Neural progenitor cell (in vitro differentiated cells): Measurements from ENCODE around the gene ALDH2. TPM values are rescaled to one million over a fixed set of nuclear protein-coding genes. Genes with fewer than 3 reads are reported as not detected.
"Not testable (repeated sequence)": the region's sequence is repeated elsewhere in the genome, so short reads cannot be mapped to it uniquely, and the experiment has no call there.

Experiments used
- DNase-seq: peaks from one replicate; pipeline ENCODE4 v3.0.0-alpha.2; 2016; ENCODE audit warnings: low spot score
- H2AFZ ChIP-seq: fragments of 200-600 bp; sonication (generic); replicated peaks from 2 replicates; pipeline ENCODE4 v1.6.1; 2016; ENCODE audit warnings: antibody characterized with exemption
- H3F3A ChIP-seq: fragments of 200-600 bp; sonication (generic); 2 replicates; pipeline ENCODE4 v1.6.1; 2016; ENCODE audit warnings: antibody characterized with exemption, low read depth
- H3K27ac ChIP-seq: fragments of 200-600 bp; sonication (generic); 2 replicates; pipeline ENCODE4 v1.5.1; 2016; ENCODE audit warnings: mild to moderate bottlenecking
- H3K27me3 ChIP-seq: fragments of 200-600 bp; sonication (generic); 2 replicates; pipeline ENCODE4 v1.6.1; 2016; ENCODE audit warnings: mild to moderate bottlenecking, moderate library complexity
- H3K36me3 ChIP-seq: fragments of 200-600 bp; sonication (generic); 2 replicates; pipeline ENCODE4 v1.5.1; 2016
- H3K4me1 ChIP-seq: fragments of 200-600 bp; sonication (generic); 2 replicates; pipeline ENCODE4 v1.6.1; 2016; ENCODE audit warnings: mixed run types
- H3K4me2 ChIP-seq: fragments of 200-600 bp; sonication (generic); 2 replicates; pipeline ENCODE4 v1.6.1; 2016
- H3K4me3 ChIP-seq: fragments of 200-600 bp; sonication (generic); 2 replicates; pipeline ENCODE4 v1.5.1; 2016
- H3K79me2 ChIP-seq: fragments of 200-600 bp; sonication (generic); 2 replicates; pipeline ENCODE4 v1.6.1; 2016; ENCODE audit warnings: low read depth
- H3K9ac ChIP-seq: fragments of 200-600 bp; sonication (generic); 2 replicates; pipeline ENCODE4 v1.6.1; 2016
- H3K9me3 ChIP-seq: fragments of 200-600 bp; sonication (generic); 2 replicates; pipeline ENCODE4 v1.5.1; 2016; ENCODE audit warnings: low read depth
- H4K20me1 ChIP-seq: fragments of 200-600 bp; sonication (generic); 2 replicates; pipeline ENCODE4 v1.6.1; 2016; ENCODE audit warnings: low read depth
- H3K27ac Mint-ChIP-seq: 3 replicates; pipeline ENCODE4 v1.8.0; 2021; ENCODE audit warnings: mixed read lengths
- H3K27me3 Mint-ChIP-seq: 2 replicates; pipeline ENCODE4 v1.8.0; 2022; ENCODE audit warnings: low read depth, mild to moderate bottlenecking, inconsistent platforms, moderate library complexity, mixed read lengths; ENCODE audit not compliant: insufficient read depth
- H3K36me3 Mint-ChIP-seq: 3 replicates; pipeline ENCODE4 v1.8.0; 2021; ENCODE audit warnings: mixed read lengths
- H3K4me1 Mint-ChIP-seq: 3 replicates; pipeline ENCODE4 v1.8.0; 2021; ENCODE audit warnings: mixed read lengths
- H3K4me3 Mint-ChIP-seq: 3 replicates; pipeline ENCODE4 v1.8.0; 2021; ENCODE audit warnings: mild to moderate bottlenecking, moderate library complexity, mixed read lengths
- H3K9me3 Mint-ChIP-seq: 3 replicates; pipeline ENCODE4 v1.8.0; 2020; ENCODE audit warnings: mixed read lengths
- EZH2 ChIP-seq: fragments of 200-600 bp; sonication (generic); IDR thresholded peaks from 2 replicates; pipeline ENCODE4 v1.6.1; 2017; ENCODE audit warnings: antibody characterized with exemption, mild to moderate bottlenecking, moderate library complexity
- EZH2phosphoT487 ChIP-seq: fragments of 200-600 bp; sonication (generic); IDR thresholded peaks from 2 replicates; pipeline ENCODE4 v1.6.1; 2017; ENCODE audit warnings: antibody characterized with exemption
- total RNA-seq: library from RNA; depleted of rRNA; stranded (reverse); fragments of >200 nt; gene quantifications from 2 replicates; pipeline ENCODE4 v1.2.3, GENCODE V29; 2015; ENCODE audit warnings: low replicate concordance
- TF ChIP-seq, protein P1 (sequence below): fragments of 200-600 bp; sonication (generic); IDR thresholded peaks from 2 replicates; pipeline ENCODE4 v1.5.1; 2017; ENCODE audit warnings: antibody characterized with exemption, mild to moderate bottlenecking

ALDH2 gene
- total RNA-seq, 1 donor from 2014 or later = 60.0 TPM

DNA sequence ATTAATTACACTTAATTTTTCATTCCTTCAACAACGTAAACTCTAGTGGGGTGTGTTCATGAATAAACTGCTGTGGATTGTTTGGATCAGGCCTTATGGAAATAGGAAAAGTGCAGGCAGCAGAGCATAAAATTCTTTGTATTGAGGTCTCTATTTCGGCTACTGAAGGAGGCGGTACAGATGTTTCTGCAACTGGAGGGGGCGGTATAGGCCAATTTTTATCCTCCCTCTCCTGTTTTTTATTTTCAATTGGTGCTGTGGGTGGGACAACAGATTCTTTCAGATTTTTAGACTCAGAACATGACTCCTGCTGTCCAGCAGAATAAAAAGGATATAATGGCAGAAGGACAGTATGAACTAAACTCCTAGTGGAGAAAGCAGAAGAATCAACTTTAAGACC is 57.6 kb downstream of the ALDH2 start:
- not testable (repeated sequence) for H3K4me2 ChIP-seq, H3K36me3 Mint-ChIP-seq, H3K27me3 Mint-ChIP-seq, H3K79me2 ChIP-seq, H3K27ac ChIP-seq, H3K9me3 Mint-ChIP-seq, H3K36me3 ChIP-seq, H3K9me3 ChIP-seq, H3K4me3 ChIP-seq, H3K4me3 Mint-ChIP-seq, H4K20me1 ChIP-seq, H3K9ac ChIP-seq, H3K27me3 ChIP-seq, H3F3A ChIP-seq, H3K27ac Mint-ChIP-seq
- TF ChIP-seq, protein P1, sequence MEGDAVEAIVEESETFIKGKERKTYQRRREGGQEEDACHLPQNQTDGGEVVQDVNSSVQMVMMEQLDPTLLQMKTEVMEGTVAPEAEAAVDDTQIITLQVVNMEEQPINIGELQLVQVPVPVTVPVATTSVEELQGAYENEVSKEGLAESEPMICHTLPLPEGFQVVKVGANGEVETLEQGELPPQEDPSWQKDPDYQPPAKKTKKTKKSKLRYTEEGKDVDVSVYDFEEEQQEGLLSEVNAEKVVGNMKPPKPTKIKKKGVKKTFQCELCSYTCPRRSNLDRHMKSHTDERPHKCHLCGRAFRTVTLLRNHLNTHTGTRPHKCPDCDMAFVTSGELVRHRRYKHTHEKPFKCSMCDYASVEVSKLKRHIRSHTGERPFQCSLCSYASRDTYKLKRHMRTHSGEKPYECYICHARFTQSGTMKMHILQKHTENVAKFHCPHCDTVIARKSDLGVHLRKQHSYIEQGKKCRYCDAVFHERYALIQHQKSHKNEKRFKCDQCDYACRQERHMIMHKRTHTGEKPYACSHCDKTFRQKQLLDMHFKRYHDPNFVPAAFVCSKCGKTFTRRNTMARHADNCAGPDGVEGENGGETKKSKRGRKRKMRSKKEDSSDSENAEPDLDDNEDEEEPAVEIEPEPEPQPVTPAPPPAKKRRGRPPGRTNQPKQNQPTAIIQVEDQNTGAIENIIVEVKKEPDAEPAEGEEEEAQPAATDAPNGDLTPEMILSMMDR = peak; percentile 68
- H2AFZ ChIP-seq = peak overlapping the region; percentile 89
- H3K4me1 ChIP-seq = peaks cover 11% of the 10 kb centered on the region
- peaks cover 33% of the 10 kb centered on the region for H3K4me1 Mint-ChIP-seq
- peak; percentile 21 for DNase-seq

DNA sequence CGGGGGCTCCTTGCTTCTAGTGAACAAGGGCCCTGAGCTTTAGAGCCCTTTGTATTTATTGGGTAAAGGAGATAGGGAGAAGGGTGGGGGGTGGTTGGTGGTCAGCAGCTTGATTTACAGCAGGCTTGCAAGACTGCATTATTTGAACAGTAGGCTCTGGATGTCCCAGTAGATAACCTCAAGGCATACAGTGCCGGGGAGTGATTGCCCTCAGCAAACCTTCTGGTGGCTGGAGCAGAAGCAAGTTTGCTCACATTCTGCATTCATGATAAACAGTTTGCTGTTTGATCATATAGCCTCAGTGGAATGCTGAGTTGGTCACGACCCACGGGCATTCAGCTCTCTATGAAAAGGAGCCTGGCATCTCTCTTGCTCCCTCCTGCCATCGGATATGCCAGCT is 58.8 kb downstream of the ALDH2 start:
- no peak overlapping the region for H3K4me2 ChIP-seq
- H3K9ac ChIP-seq = no peak overlapping the region
- Mint-ChIP-seq H3K9me3 (no peaks in the 10 kb centered on the region), H3K27me3 (peaks cover 5% of the 10 kb centered on the region), H3K4me1 (peaks cover 33% of the 10 kb centered on the region), H3K4me3 (no peak overlapping the region), H3K36me3 (no peaks in the 10 kb centered on the region), H3K27ac (peak overlapping the region; percentile 39)
- H3F3A ChIP-seq = peaks cover 3% of the 10 kb centered on the region
- no peak overlapping the region for H2AFZ ChIP-seq
- no peaks in the 10 kb centered on the region for H3K79me2 ChIP-seq
- DNase-seq = no peak
- no peaks in the 10 kb centered on the region for H3K27me3 ChIP-seq
- no peak for TF ChIP-seq EZH2
- TF ChIP-seq, protein P1 = no peak
- TF ChIP-seq EZH2phosphoT487 = no peak
- no peak overlapping the region for H3K4me3 ChIP-seq
- peaks cover 11% of the 10 kb centered on the region for H3K4me1 ChIP-seq
- no peaks in the 10 kb centered on the region for H3K9me3 ChIP-seq
- no peaks in the 10 kb centered on the region for H4K20me1 ChIP-seq
- no peaks in the 10 kb centered on the region for H3K36me3 ChIP-seq
- no peak overlapping the region for H3K27ac ChIP-seq

DNA sequence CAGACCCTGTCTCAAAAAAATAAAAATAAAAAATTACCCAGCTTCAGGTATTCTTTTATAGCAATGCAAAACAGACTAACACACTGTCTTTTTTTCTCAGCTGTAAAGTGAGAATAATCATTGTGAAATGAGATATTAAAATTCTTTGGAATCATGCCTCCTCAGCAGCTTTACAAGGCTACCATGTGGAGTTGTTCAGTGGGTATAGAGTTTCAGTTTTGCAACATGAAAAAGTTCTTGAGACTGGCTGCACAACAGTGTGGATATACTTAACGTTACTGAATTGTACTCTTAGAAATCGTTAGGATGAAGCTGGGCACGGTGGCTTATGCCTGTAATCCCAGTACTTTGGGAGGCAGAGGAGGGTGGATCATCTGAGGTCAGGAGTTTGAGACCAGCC is 59.6 kb downstream of the ALDH2 start:
- H3K4me3 ChIP-seq = no peak overlapping the region
- TF ChIP-seq EZH2 (no peak), EZH2phosphoT487 (no peak)
- TF ChIP-seq, protein P1 = no peak
- peaks cover 5% of the 10 kb centered on the region for H3K27me3 Mint-ChIP-seq

DNA sequence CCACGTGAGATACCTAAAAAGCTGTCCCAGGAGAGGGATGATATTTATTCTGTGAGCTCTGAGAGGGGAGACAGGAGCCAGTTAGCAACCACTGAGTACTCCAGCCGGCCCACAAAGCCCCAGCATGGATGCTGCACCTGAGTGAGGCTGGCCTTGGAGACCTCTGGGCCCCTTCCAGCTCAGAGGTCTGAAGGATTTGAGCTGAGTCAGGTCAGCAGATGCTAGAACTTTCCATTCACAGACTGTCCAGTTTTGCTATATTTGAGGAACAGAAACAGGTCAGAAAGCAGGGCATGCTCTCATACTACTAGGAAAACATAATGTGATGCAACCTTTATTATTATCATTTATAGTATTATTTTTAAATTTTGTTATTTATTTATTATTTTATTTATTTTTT is 60.3 kb downstream of the ALDH2 start:
- peaks cover 3% of the 10 kb centered on the region for H3F3A ChIP-seq
- H3K79me2 ChIP-seq = no peaks in the 10 kb centered on the region
- Mint-ChIP-seq H3K9me3 (no peaks in the 10 kb centered on the region), H3K36me3 (no peaks in the 10 kb centered on the region), H3K4me1 (peaks cover 28% of the 10 kb centered on the region), H3K27me3 (peaks cover 5% of the 10 kb centered on the region), H3K4me3 (no peak overlapping the region), H3K27ac (no peak overlapping the region)
- no peaks in the 10 kb centered on the region for H3K9me3 ChIP-seq
- H3K9ac ChIP-seq = no peak overlapping the region
- TF ChIP-seq EZH2phosphoT487 (no peak), EZH2 (no peak)
- TF ChIP-seq, protein P1 = no peak
- H3K4me2 ChIP-seq = no peak overlapping the region
- peaks cover 11% of the 10 kb centered on the region for H3K4me1 ChIP-seq
- no peak overlapping the region for H3K27ac ChIP-seq
- no peak overlapping the region for H3K4me3 ChIP-seq
- H4K20me1 ChIP-seq = no peaks in the 10 kb centered on the region
- H3K27me3 ChIP-seq = no peaks in the 10 kb centered on the region
- no peaks in the 10 kb centered on the region for H3K36me3 ChIP-seq
- H2AFZ ChIP-seq = no peak overlapping the region
- DNase-seq = no peak

More for the DNA sequence above, 59.6 kb downstream of the ALDH2 start:
- H3K4me1 Mint-ChIP-seq = peaks cover 31% of the 10 kb centered on the region
- Histone ChIP-seq H3K27me3 (no peaks in the 10 kb centered on the region), H3K4me1 (peaks cover 11% of the 10 kb centered on the region), H3K4me2 (no peak overlapping the region), H3K79me2 (no peaks in the 10 kb centered on the region), H2AFZ (no peak overlapping the region), H3K27ac (no peak overlapping the region), H3F3A (peaks cover 3% of the 10 kb centered on the region), H4K20me1 (no peaks in the 10 kb centered on the region), H3K9me3 (no peaks in the 10 kb centered on the region), H3K9ac (no peak overlapping the region), H3K36me3 (no peaks in the 10 kb centered on the region)
- H3K9me3 Mint-ChIP-seq = no peaks in the 10 kb centered on the region
- no peak for DNase-seq
- H3K4me3 Mint-ChIP-seq = no peak overlapping the region
- H3K36me3 Mint-ChIP-seq = no peaks in the 10 kb centered on the region
- no peak overlapping the region for H3K27ac Mint-ChIP-seq
